Lower lobe of right lung (tissue), 2 donors: ENCODE results near the gene MYOCD. TPM values are rescaled to one million over a fixed set of nuclear protein-coding genes. Genes with fewer than 3 reads are reported as not detected.

Source experiments
- ATAC-seq, 2 donors: fragments of 200-7000 bp; cut with Tn5 transposase; one replicate each; pipeline ENCODE4 v1.9.1; 2020 to 2022; ENCODE audit warnings: mild to moderate bottlenecking in 2 of 2, moderate library complexity in 2 of 2
- DNase-seq: peaks from one replicate; pipeline ENCODE4 v3.0.0-alpha.2; 2020
- H3K27ac ChIP-seq: fragments of 200-600 bp; one replicate; pipeline ENCODE4 v1.8.0; 2022
- H3K27me3 ChIP-seq: fragments of 200-600 bp; one replicate; pipeline ENCODE4 v1.8.0; 2022; ENCODE audit warnings: low read depth
- H3K36me3 ChIP-seq: fragments of 200-600 bp; one replicate; pipeline ENCODE4 v1.8.0; 2022; ENCODE audit warnings: mild to moderate bottlenecking
- H3K4me1 ChIP-seq: fragments of 200-600 bp; one replicate; pipeline ENCODE4 v1.8.0; 2022
- H3K4me3 ChIP-seq: fragments of 200-600 bp; one replicate; pipeline ENCODE4 v1.8.0; 2022; ENCODE audit warnings: mild to moderate bottlenecking
- H3K9me3 ChIP-seq: fragments of 200-600 bp; one replicate; pipeline ENCODE4 v1.8.0; 2022
- CTCF ChIP-seq: fragments of 200-600 bp; IDR thresholded peaks from one replicate; pipeline ENCODE4 v1.8.0; 2022; ENCODE audit warnings: antibody characterized with exemption, mild to moderate bottlenecking
- intact Hi-C: fragments of 100-400 bp; cut with DNase I; formaldehyde crosslinking; loops from one replicate; pipeline ENCODE4 v1.11.0; 2022
- total RNA-seq: library from RNA; stranded (reverse); fragmentation: NEBNext Ultra II Directional; extraction: Animal tissue kit (Norgen Biotek cat#: 25700); gene quantifications from one replicate; pipeline ENCODE4 v1.2.1, GENCODE V29; 2021
- donor health status: DM: no; HTN: yes; CAD: no; lungs with severe emphysema.

MYOCD gene
- total RNA-seq, 1 donor from 2014 or later = 3.6 TPM

GRCh38 chr17:12620200-12620720 is 45.4 kb upstream of the MYOCD start:
- intact Hi-C loops = no loop called here
- DNase-seq = no peak

DNA sequence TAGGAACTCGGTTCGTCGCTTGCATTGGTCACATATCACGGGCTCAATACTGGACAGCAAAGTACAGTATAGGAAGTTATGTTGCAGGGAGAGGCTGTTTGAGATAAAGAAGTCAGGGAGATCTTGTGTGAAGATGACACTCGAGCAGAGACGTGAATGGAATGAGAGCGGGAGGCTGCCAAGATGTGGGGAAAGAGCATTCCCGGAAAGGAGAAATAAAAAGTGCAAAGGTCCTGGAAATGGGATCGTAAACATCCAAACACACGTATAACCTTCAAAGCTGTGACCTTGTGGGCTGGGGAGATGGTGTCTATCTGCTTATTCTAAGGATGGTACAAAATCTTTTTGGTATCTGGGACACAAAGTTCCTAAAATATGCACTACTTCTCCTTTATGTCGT is 43.0 kb upstream of the MYOCD start:
- intact Hi-C loops = no loop called here

More at GRCh38 chr17:12620200-12620720, 45.4 kb upstream of the MYOCD start:
- H3K27me3 ChIP-seq = peaks cover 3% of the 10 kb centered on the region
- no peak for TF ChIP-seq CTCF
- H3K4me1 ChIP-seq = no peaks in the 10 kb centered on the region
- no peak overlapping the region for H3K4me3 ChIP-seq
- no peaks in the 10 kb centered on the region for H3K9me3 ChIP-seq
- ATAC-seq = no peak
- no peaks in the 10 kb centered on the region for H3K36me3 ChIP-seq
- H3K27ac ChIP-seq = no peak overlapping the region

DNA sequence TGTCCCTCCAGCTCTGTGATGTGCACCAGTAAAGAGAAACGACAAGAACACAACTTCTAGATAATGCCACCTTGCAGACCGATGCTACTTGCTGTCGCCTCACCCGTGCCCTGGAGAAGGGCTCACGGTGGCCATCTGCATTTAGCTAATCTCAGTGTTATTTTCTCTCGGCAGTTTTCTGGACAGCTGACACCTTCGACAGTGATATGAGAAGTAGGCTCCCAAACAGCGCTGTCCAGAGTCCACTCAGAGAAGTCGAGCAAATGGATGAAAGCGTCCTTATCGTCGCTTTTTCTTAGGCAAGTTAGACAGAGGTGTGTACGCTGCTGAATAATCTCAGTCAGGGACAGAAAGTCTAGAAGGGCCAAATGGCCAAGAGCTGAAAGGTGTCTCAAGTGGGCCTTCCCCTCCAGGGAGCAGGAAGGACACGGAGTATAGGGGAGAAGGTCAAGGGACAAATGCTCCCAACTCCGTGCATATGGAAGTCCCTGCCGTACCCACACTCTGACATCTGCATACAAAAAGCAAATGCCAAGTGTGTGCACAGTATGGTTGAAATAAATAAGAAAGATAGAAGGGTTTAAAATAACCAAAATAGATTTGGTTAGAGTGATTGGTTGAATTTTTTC is 42.4 kb upstream of the MYOCD start:
- H3K36me3 ChIP-seq = no peaks in the 10 kb centered on the region
- ATAC-seq = no peak
- intact Hi-C loops = no loop called here
- no peaks in the 10 kb centered on the region for H3K4me1 ChIP-seq
- H3K9me3 ChIP-seq = no peaks in the 10 kb centered on the region
- no peak for DNase-seq
- TF ChIP-seq CTCF = no peak
- no peak overlapping the region for H3K27ac ChIP-seq
- peaks cover 4% of the 10 kb centered on the region for H3K27me3 ChIP-seq
- H3K4me3 ChIP-seq = no peak overlapping the region

More for the DNA sequence above, 43.0 kb upstream of the MYOCD start:
- H3K4me1 ChIP-seq = no peaks in the 10 kb centered on the region
- ATAC-seq (no peak), DNase-seq (no peak)
- no peak for TF ChIP-seq CTCF
- no peak overlapping the region for H3K27ac ChIP-seq
- H3K9me3 ChIP-seq = no peaks in the 10 kb centered on the region
- H3K4me3 ChIP-seq = no peak overlapping the region
- H3K36me3 ChIP-seq = no peaks in the 10 kb centered on the region
- peaks cover 4% of the 10 kb centered on the region for H3K27me3 ChIP-seq

DNA sequence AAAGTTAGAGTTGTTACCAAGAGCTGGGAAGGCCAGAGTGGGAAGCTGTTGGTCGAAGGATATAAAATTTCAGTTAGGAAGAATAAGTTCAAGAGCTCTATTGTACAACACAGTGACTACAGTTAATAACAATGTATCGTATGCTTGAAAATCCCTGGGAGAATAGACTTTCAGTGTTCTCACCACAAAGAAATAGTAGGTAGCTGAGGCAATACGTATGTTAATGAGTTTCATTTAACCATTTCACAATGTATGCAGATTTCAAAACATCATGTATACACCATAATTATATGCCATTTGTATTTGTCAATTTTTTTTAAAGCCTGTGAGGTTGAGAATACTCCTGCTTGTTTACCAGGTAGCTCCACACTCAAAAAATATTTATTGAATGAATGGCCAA is 41.5 kb upstream of the MYOCD start:
- no peak for TF ChIP-seq CTCF

GRCh38 chr17:12625092-12625491 is 40.6 kb upstream of the MYOCD start:
- no peak for DNase-seq
- H3K27ac ChIP-seq = no peak overlapping the region
- ATAC-seq = no peak
- TF ChIP-seq CTCF = no peak
- intact Hi-C loops = no loop called here
- H3K4me1 ChIP-seq = no peaks in the 10 kb centered on the region
- H3K27me3 ChIP-seq = peaks cover 4% of the 10 kb centered on the region
- no peak overlapping the region for H3K4me3 ChIP-seq
- no peaks in the 10 kb centered on the region for H3K9me3 ChIP-seq
- H3K36me3 ChIP-seq = no peaks in the 10 kb centered on the region

More for the DNA sequence above, 41.5 kb upstream of the MYOCD start:
- Histone ChIP-seq H3K4me1 (no peaks in the 10 kb centered on the region), H3K27ac (no peak overlapping the region), H3K9me3 (no peaks in the 10 kb centered on the region), H3K27me3 (peaks cover 4% of the 10 kb centered on the region), H3K36me3 (no peaks in the 10 kb centered on the region), H3K4me3 (no peak overlapping the region)
- no peak for DNase-seq
- intact Hi-C loops = no loop called here
- ATAC-seq = no peak
